Vagina (tissue), 2 donors: ENCODE data around the gene SYCP2. TPM values are rescaled to one million over a fixed set of nuclear protein-coding genes. Genes with fewer than 3 reads are reported as not detected.

Experiments used
- DNase-seq, 2 donors: peaks; one replicate each; pipeline ENCODE4 v3.0.0-alpha.2; 2017; ENCODE audit errors: extremely low spot score in 2 of 2
- H3K27ac ChIP-seq: fragments of 200-600 bp; sonication (generic); one replicate; pipeline ENCODE4 v1.5.1; 2019
- H3K27me3 ChIP-seq: fragments of 200-600 bp; sonication (generic); one replicate; pipeline ENCODE4 v1.5.1; 2019
- H3K36me3 ChIP-seq, 2 donors: fragments of 200-600 bp; sonication (generic); one replicate each; pipeline ENCODE4 v1.5.1; 2017 to 2019
- H3K4me1 ChIP-seq: fragments of 200-600 bp; sonication (generic); one replicate; pipeline ENCODE4 v1.5.1; 2019
- H3K4me3 ChIP-seq, 2 donors: fragments of 200-600 bp; sonication (generic); 1 replicate in 1 of 2; 2 replicates in 1 of 2; pipeline ENCODE4 v1.5.1; 2016 to 2019
- H3K9me3 ChIP-seq: fragments of 200-600 bp; sonication (generic); one replicate; pipeline ENCODE4 v1.5.1; 2019
- POLR2A ChIP-seq, 2 donors: fragments of 450-650 bp; IDR thresholded peaks; one replicate each; pipeline ENCODE4 v1.6.1; 2017; ENCODE audit warnings: antibody characterized with exemption in 2 of 2, mild to moderate bottlenecking in 2 of 2, moderate library complexity in 2 of 2
- POLR2AphosphoS5 ChIP-seq, 2 donors: sonication (generic); formaldehyde crosslinking; IDR thresholded peaks; one replicate each; pipeline ENCODE4 v1.9.0; 2017; ENCODE audit warnings: antibody characterized with exemption in 2 of 2, mild to moderate bottlenecking in 2 of 2, low read depth in 1 of 2; ENCODE audit not compliant: insufficient read depth in 1 of 2
- intact Hi-C: fragments of 100-400 bp; cut with DNase I; formaldehyde crosslinking; loops from one replicate; pipeline ENCODE4 v1.15.1; 2023
- total RNA-seq: library from RNA; depleted of rRNA; stranded (reverse); fragments of >200 nt; gene quantifications from one replicate; pipeline ENCODE4 v1.2.3, GENCODE V29; 2016
- TF ChIP-seq, protein P1 (sequence below), 3 experiments: fragments of 450-650 bp in 2 of 3; fragments of 200-600 bp in 1 of 3; sonication (generic) in 1 of 3; IDR thresholded peaks; one replicate each; pipeline ENCODE4 v1.5.1; 2017 to 2019; ENCODE audit warnings: antibody characterized with exemption in 3 of 3, mild to moderate bottlenecking in 2 of 3, moderate library complexity in 2 of 3

The SYCP2 gene
- total RNA-seq, 1 donor from 2014 or later = 3.2 TPM

DNA sequence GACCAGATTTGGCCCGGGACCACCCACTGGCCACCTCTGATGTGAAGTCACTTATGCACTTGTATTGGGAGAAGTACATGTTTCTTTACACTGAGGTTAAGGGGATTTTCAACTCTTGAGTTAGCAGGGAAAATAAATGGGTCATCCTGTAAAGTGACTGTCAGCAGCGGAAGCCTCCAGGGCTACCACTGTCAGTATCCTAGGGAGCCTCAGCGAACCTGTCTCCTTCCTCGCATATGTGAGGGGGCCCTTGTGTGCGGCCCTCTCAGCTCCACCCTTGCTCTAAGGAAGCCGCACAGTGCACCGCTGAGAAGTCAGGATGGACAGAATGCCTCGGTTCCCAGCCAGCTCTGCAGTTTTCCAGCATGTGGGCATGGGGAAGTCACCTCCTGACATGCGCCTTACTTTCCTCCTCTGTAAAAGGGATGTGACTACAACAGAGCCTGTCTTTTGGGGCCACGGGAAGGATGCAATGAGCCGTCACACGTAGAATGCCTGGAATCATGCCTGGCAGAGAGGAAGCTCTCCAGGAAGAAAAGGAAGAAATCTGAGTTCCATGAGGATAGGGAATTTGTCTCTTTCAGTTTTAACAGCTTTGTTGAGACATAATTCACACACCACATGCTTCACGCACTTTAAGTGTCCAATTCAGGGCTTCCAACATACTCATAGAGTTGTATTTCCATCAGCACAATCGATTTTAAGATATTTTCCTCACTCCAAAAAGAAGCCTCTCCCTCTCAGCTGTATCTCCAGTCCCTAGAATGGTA lies 115.4 kb downstream of the SYCP2 start:
- no peak overlapping the region for H3K4me3 ChIP-seq
- no peak overlapping the region for H3K27ac ChIP-seq
- peak in 1 of 2 donors; percentile 37 for DNase-seq
- intact Hi-C loops = no loop called here
- no peaks in the 10 kb centered on the region for H3K9me3 ChIP-seq
- no peaks in the 10 kb centered on the region for H3K27me3 ChIP-seq
- no peak for TF ChIP-seq POLR2A (IDR thresholded peaks at IDR 0.05)
- no peak for TF ChIP-seq POLR2AphosphoS5 (IDR thresholded peaks at IDR 0.05; ENCODE audit: insufficient read depth in 1 of 2, low read depth in 1 of 2)
- TF ChIP-seq, protein P1, sequence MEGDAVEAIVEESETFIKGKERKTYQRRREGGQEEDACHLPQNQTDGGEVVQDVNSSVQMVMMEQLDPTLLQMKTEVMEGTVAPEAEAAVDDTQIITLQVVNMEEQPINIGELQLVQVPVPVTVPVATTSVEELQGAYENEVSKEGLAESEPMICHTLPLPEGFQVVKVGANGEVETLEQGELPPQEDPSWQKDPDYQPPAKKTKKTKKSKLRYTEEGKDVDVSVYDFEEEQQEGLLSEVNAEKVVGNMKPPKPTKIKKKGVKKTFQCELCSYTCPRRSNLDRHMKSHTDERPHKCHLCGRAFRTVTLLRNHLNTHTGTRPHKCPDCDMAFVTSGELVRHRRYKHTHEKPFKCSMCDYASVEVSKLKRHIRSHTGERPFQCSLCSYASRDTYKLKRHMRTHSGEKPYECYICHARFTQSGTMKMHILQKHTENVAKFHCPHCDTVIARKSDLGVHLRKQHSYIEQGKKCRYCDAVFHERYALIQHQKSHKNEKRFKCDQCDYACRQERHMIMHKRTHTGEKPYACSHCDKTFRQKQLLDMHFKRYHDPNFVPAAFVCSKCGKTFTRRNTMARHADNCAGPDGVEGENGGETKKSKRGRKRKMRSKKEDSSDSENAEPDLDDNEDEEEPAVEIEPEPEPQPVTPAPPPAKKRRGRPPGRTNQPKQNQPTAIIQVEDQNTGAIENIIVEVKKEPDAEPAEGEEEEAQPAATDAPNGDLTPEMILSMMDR (IDR thresholded peaks at IDR 0.05) = no peak
- H3K36me3 ChIP-seq = no peaks in the 10 kb centered on the region
- peaks cover 7% of the 10 kb centered on the region for H3K4me1 ChIP-seq

DNA sequence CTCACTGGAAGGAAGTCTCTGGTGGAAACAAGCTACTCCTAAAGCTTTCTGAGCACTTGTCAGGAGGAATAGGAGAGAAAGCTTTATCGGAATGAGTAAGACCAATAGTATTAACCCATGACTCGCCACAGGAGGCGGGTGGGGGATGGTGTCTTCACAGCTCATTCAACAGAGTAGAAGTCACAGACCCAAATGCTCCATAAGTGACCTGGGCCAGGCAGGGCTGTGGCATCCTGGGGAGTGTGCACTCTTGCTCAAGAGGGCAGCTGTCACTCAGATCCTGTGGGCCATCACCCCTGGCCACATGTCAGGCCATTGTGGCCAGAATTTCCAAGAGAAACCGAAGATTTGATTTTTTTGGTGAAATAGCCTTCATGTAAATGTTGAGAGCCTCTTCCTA lies 116.0 kb downstream of the SYCP2 start:
- H3K36me3 ChIP-seq = no peaks in the 10 kb centered on the region
- DNase-seq = peak in 1 of 2 donors; percentile 52
- H3K9me3 ChIP-seq = no peaks in the 10 kb centered on the region
- no peaks in the 10 kb centered on the region for H3K27me3 ChIP-seq
- H3K4me1 ChIP-seq = peaks cover 7% of the 10 kb centered on the region
- intact Hi-C loops = no loop called here
- TF ChIP-seq POLR2AphosphoS5 (IDR thresholded peaks at IDR 0.05; ENCODE audit: insufficient read depth in 1 of 2, low read depth in 1 of 2) (no peak), POLR2A (IDR thresholded peaks at IDR 0.05) (no peak)
- TF ChIP-seq, protein P1 (IDR thresholded peaks at IDR 0.05) = no peak
- no peak overlapping the region for H3K27ac ChIP-seq
- no peak overlapping the region for H3K4me3 ChIP-seq

DNA sequence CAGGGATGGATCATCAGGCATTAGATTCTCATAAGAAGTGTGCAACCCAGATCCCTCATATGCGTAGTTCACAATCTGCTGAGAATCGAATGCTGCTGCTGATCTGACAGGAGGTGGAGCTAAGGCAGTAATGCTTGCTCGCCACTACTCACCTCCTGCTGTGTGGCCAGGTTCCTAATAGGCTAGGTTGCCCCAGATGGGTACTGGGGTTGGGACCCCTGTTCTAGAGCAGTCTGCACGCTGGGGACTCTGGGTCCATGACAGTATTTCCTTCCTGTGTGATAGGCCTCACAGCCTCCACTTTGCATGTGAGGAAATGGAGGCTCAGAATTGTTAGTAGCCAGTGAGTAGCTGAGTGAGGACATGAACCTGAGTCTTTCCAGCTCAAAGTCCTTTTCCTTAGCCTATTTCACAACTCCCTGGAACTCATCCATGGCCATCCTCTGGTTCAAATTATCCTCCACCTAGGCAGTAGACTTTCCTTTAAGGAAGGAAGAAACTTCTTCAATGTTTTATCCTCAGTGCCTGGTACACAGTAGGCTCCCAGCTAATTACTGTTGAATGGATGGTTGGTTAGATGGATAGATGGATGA lies 117.2 kb downstream of the SYCP2 start:
- H3K4me3 ChIP-seq = no peak overlapping the region
- no peak for TF ChIP-seq POLR2AphosphoS5 (IDR thresholded peaks at IDR 0.05; ENCODE audit: insufficient read depth in 1 of 2, low read depth in 1 of 2)
- TF ChIP-seq, protein P1 (IDR thresholded peaks at IDR 0.05) = no peak
- no peak for TF ChIP-seq POLR2A (IDR thresholded peaks at IDR 0.05)
- H3K36me3 ChIP-seq = no peaks in the 10 kb centered on the region
- DNase-seq = peak in 1 of 2 donors; percentile 44
- peaks cover 7% of the 10 kb centered on the region for H3K4me1 ChIP-seq
- no peaks in the 10 kb centered on the region for H3K9me3 ChIP-seq
- intact Hi-C loops = no loop called here
- no peaks in the 10 kb centered on the region for H3K27me3 ChIP-seq
- no peak overlapping the region for H3K27ac ChIP-seq

DNA sequence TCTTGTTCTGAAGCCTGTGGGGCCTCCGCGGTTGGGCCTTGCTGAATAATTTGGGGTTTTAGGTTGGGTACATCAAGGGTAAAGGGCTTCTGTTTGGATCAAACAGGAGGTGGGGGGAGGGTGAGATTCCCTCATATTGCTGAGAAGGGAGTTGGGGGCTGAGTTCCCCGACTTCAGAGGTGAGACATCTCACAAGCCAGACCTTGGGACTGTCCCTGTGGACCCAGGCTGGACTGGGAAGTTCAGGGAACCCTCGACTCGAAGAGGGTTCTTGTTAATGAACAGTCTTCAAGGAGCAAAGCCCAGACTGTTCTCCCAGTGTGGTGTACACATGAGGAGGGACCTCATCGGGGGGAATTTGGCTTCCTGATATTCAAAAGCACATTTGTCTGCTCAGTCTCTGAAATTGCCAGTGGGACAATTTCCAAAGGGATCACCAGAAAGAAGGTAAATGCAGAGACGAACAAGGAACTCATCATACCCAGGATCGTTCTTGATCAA lies 118.5 kb downstream of the SYCP2 start:
- no peak overlapping the region for H3K27ac ChIP-seq
- TF ChIP-seq POLR2AphosphoS5 (IDR thresholded peaks at IDR 0.05; ENCODE audit: insufficient read depth in 1 of 2, low read depth in 1 of 2) (no peak), POLR2A (IDR thresholded peaks at IDR 0.05) (no peak)
- TF ChIP-seq, protein P1 (IDR thresholded peaks at IDR 0.05) = no peak
- H3K4me3 ChIP-seq = no peak overlapping the region
- no peaks in the 10 kb centered on the region for H3K4me1 ChIP-seq
- no peaks in the 10 kb centered on the region for H3K27me3 ChIP-seq
- intact Hi-C loops = no loop called here
- peak; percentile 52 to 58 for DNase-seq
- H3K9me3 ChIP-seq = no peaks in the 10 kb centered on the region
- H3K36me3 ChIP-seq = no peaks in the 10 kb centered on the region
